IMR-90 (cell line): Measurements from ENCODE around the gene FAM89B. TPM values are rescaled to one million over a fixed set of nuclear protein-coding genes. Genes with fewer than 3 reads are reported as not detected.

Source experiments
- ATAC-seq: fragments of 200-7000 bp; cut with Tn5 transposase; 2 replicates; pipeline ENCODE4 v1.9.1; 2020; ENCODE audit warnings: low read depth, mild to moderate bottlenecking, moderate library complexity
- BruUV-seq: library from RNA; stranded (reverse); fragments of 400-500 nt; replicated peaks from 2 replicates; lab custom pipeline; 2021; lab: Mats Ljungman, UMichigan
- CTCF ChIA-PET: fragments of 300-600 bp; formaldehyde crosslinking; extraction: SDS; loops from one replicate; lab custom pipeline; 2021; ENCODE audit warnings: antibody characterized with exemption; lab: Yijun Ruan, JAX
- POLR2A ChIA-PET: fragments of 300-600 bp; sonication (Branson Sonifier 250); formaldehyde crosslinking; loops from one replicate; lab custom pipeline; 2022; ENCODE audit warnings: antibody characterized with exemption; ENCODE audit not compliant: unreplicated experiment; lab: Charles Lee
- DNase-seq: peaks from one replicate; pipeline ENCODE4 v3.0.0; 2013
- H2AFZ ChIP-seq: replicated peaks from 2 replicates; pipeline ENCODE3; 2013; ENCODE audit warnings: low read length, mild to moderate bottlenecking; ENCODE audit not compliant: poor library complexity
- H2AK5ac ChIP-seq: 2 replicates; pipeline ENCODE4 v1.6.1; 2013; ENCODE audit warnings: low read depth, low read length, inconsistent platforms
- H2AK9ac ChIP-seq: replicated peaks from 2 replicates; pipeline ENCODE3; 2013; ENCODE audit warnings: mild to moderate bottlenecking, low read depth, low read length, moderate library complexity; ENCODE audit not compliant: poor library complexity
- H2BK120ac ChIP-seq: 2 replicates; pipeline ENCODE4 v1.6.1; 2013; ENCODE audit warnings: low read depth, low read length, inconsistent platforms
- H2BK15ac ChIP-seq: 3 replicates; pipeline ENCODE4 v1.6.1; 2013; ENCODE audit warnings: low read depth, low read length, inconsistent platforms
- H2BK20ac ChIP-seq: 2 replicates; pipeline ENCODE4 v1.6.1; 2013; ENCODE audit warnings: low read depth, mild to moderate bottlenecking, inconsistent platforms, low read length, moderate library complexity
- H2BK5ac ChIP-seq: 2 replicates; pipeline ENCODE4 v1.6.1; 2013; ENCODE audit warnings: mild to moderate bottlenecking, low read depth, low read length, inconsistent platforms; ENCODE audit not compliant: poor library complexity, severe bottlenecking
- H3K14ac ChIP-seq: replicated peaks from 2 replicates; pipeline ENCODE4 v1.6.1; 2013; ENCODE audit warnings: low read depth, low read length, inconsistent platforms
- H3K18ac ChIP-seq: 2 replicates; pipeline ENCODE4 v1.6.1; 2013; ENCODE audit warnings: low read depth, low read length, control low read depth
- H3K23ac ChIP-seq: 2 replicates; pipeline ENCODE4 v1.6.1; 2013; ENCODE audit warnings: low read depth, low read length, inconsistent platforms
- H3K27ac ChIP-seq: 2 replicates; pipeline ENCODE4 v1.5.1; 2013; ENCODE audit warnings: mild to moderate bottlenecking, control low read depth, low read length; ENCODE audit not compliant: insufficient read depth
- H3K27me3 ChIP-seq: 2 replicates; pipeline ENCODE4 v1.6.1; 2013; ENCODE audit warnings: low read length; ENCODE audit not compliant: control insufficient read depth, insufficient read depth
- H3K36me3 ChIP-seq: 2 replicates; pipeline ENCODE4 v1.6.1; 2013; ENCODE audit warnings: low read length, mixed read lengths; ENCODE audit not compliant: control insufficient read depth, insufficient read depth
- H3K4ac ChIP-seq: 2 replicates; pipeline ENCODE4 v1.6.1; 2013; ENCODE audit warnings: low read depth, low read length, inconsistent platforms
- H3K4me1 ChIP-seq: 2 replicates; pipeline ENCODE4 v1.6.1; 2013; ENCODE audit warnings: low read length, mixed read lengths; ENCODE audit not compliant: control insufficient read depth, insufficient read depth
- H3K4me2 ChIP-seq: 2 replicates; pipeline ENCODE4 v1.6.1; 2013; ENCODE audit warnings: low read depth, mild to moderate bottlenecking, control low read depth, low read length, moderate library complexity
- H3K4me3 ChIP-seq: 2 replicates; pipeline ENCODE4 v1.5.1; 2013; ENCODE audit warnings: low read depth, mild to moderate bottlenecking, control low read depth, low read length, moderate library complexity; ENCODE audit not compliant: insufficient read depth
- H3K56ac ChIP-seq: 2 replicates; pipeline ENCODE4 v1.6.1; 2013; ENCODE audit warnings: low read length, inconsistent platforms; ENCODE audit not compliant: insufficient read depth; ENCODE audit errors: extremely low read depth
- H3K79me1 ChIP-seq, 2 experiments: 2 replicates each; pipeline ENCODE4 v1.6.1; 2013; ENCODE audit warnings: low read length in 2 of 2, inconsistent platforms in 1 of 2, low read depth in 1 of 2
- H3K9ac ChIP-seq: 2 replicates; pipeline ENCODE4 v1.6.1; 2013; ENCODE audit warnings: low read depth, low read length, control low read depth
- H3K9me1 ChIP-seq: 2 replicates; pipeline ENCODE4 v1.6.1; 2013; ENCODE audit warnings: low read length, inconsistent platforms; ENCODE audit not compliant: insufficient read depth
- H3K9me3 ChIP-seq: 2 replicates; pipeline ENCODE4 v1.6.1; 2013; ENCODE audit warnings: low read length; ENCODE audit not compliant: control insufficient read depth, insufficient read depth
- H4K20me1 ChIP-seq: 2 replicates; pipeline ENCODE4 v1.6.1; 2013; ENCODE audit warnings: low read length, inconsistent platforms; ENCODE audit not compliant: insufficient read depth
- H4K5ac ChIP-seq: 2 replicates; pipeline ENCODE4 v1.6.1; 2013; ENCODE audit warnings: mild to moderate bottlenecking, low read depth, low read length, control low read depth
- H4K8ac ChIP-seq, 2 experiments: 2 replicates each; pipeline ENCODE4 v1.6.1; 2013; ENCODE audit warnings: low read depth in 2 of 2, low read length in 2 of 2, control low read depth in 1 of 2, inconsistent platforms in 1 of 2
- H4K91ac ChIP-seq: 2 replicates; pipeline ENCODE4 v1.6.1; 2013; ENCODE audit warnings: low read depth, low read length, inconsistent platforms; ENCODE audit not compliant: insufficient read depth
- BHLHE40 ChIP-seq: fragments of 150-350 bp; IDR thresholded peaks from 2 replicates; pipeline ENCODE4 v1.6.1; 2016; ENCODE audit warnings: mild to moderate bottlenecking, low read depth, low read length
- CEBPB ChIP-seq: IDR thresholded peaks from 2 replicates; pipeline ENCODE4 v1.6.1; 2012; ENCODE audit warnings: low read depth, low read length, improper control_type of control experiment
- CHD1 ChIP-seq: IDR thresholded peaks from 2 replicates; pipeline ENCODE4 v1.6.1; 2012; ENCODE audit warnings: low read depth, low read length, improper control_type of control experiment
- FOS ChIP-seq: fragments of 150-350 bp; IDR thresholded peaks from 2 replicates; pipeline ENCODE4 v1.6.1; 2016; ENCODE audit warnings: low read depth, low read length
- MAFK ChIP-seq: IDR thresholded peaks from 2 replicates; pipeline ENCODE4 v1.6.1; 2012; ENCODE audit warnings: low read depth, low read length, improper control_type of control experiment
- MAZ ChIP-seq: IDR thresholded peaks from 2 replicates; pipeline ENCODE4 v1.6.1; 2012; ENCODE audit warnings: low read depth, mild to moderate bottlenecking, low read length, improper control_type of control experiment, moderate library complexity, borderline replicate concordance
- MXI1 ChIP-seq: IDR thresholded peaks from 2 replicates; pipeline ENCODE4 v1.6.1; 2012; ENCODE audit warnings: low read depth, mild to moderate bottlenecking, low read length, moderate library complexity, borderline replicate concordance
- NFE2L2 ChIP-seq: fragments of 150-350 bp; IDR thresholded peaks from 2 replicates; pipeline ENCODE4 v1.6.1; 2016; ENCODE audit warnings: low read depth, mild to moderate bottlenecking, low read length
- POLR2A ChIP-seq: IDR thresholded peaks from 2 replicates; pipeline ENCODE4 v1.6.1; 2012; ENCODE audit warnings: mild to moderate bottlenecking, low read depth, low read length
- RAD21 ChIP-seq: IDR thresholded peaks from 2 replicates; pipeline ENCODE4 v1.6.1; 2012; ENCODE audit warnings: low read length, improper control_type of control experiment
- RCOR1 ChIP-seq: IDR thresholded peaks from 2 replicates; pipeline ENCODE4 v1.6.1; 2012; ENCODE audit warnings: mild to moderate bottlenecking, low read length, improper control_type of control experiment; ENCODE audit not compliant: insufficient replicate concordance
- RFX5 ChIP-seq: IDR thresholded peaks from 2 replicates; pipeline ENCODE4 v1.8.0; 2012; ENCODE audit warnings: low read depth, mild to moderate bottlenecking, low read length, moderate library complexity
- SMC3 ChIP-seq: fragments of 150-350 bp; IDR thresholded peaks from 2 replicates; pipeline ENCODE4 v1.6.1; 2016; ENCODE audit warnings: low read depth, mild to moderate bottlenecking, antibody characterized with exemption, low read length, moderate library complexity
- WGBS, 2 experiments: methylation state at CpG; one replicate each; pipeline versions ENCODE4 v1.1.5 to v1.1.7; 2013; ENCODE audit warnings: missing lambda C conversion rate in 2 of 2; ENCODE audit not compliant: insufficient read length in 1 of 2; ENCODE audit errors: extremely low coverage in 2 of 2; 5-methylcytosine and 5-hydroxymethylcytosine counted together
- dilution Hi-C: fragments of 300-500 bp; cut with HindIII; formaldehyde crosslinking; loops from one replicate; pipeline ENCODE4 v1.14.3; 2018; ENCODE audit warnings: low sequenced_read_pairs; ENCODE audit not compliant: unreplicated experiment
- in situ Hi-C: fragments of 300-500 bp; cut with MboI; formaldehyde crosslinking; loops from 3 replicates; pipeline ENCODE4 v1.14.3; 2019; ENCODE audit warnings: low sequenced_read_pairs, inconsistent platforms, mixed read lengths
- intact Hi-C: fragments of 100-400 bp; cut with micrococcal nuclease; formaldehyde crosslinking; loops from 2 replicates; pipeline ENCODE4 v1.10.0; 2022
- polyA plus RNA-seq, 3 experiments: library from polyadenylated mRNA; depleted of rRNA; stranded (reverse); fragments of >200 nt; gene quantifications; 2 replicates each; pipeline ENCODE4 v1.2.3, GENCODE V29; 2012; ENCODE audit warnings: low replicate concordance in 1 of 3
- total RNA-seq: library from RNA; depleted of rRNA; stranded (reverse); fragments of >200 nt; gene quantifications from 2 replicates; pipeline ENCODE4 v1.2.3, GENCODE V29; 2012
- TF ChIP-seq, protein P1 (sequence below): conservative IDR thresholded peaks from 2 replicates; pipeline ENCODE4 v1.5.1; 2012; ENCODE audit warnings: mild to moderate bottlenecking, low read depth, low read length, improper control_type of control experiment
- TF ChIP-seq, protein P2 (sequence below): fragments of 150-350 bp; IDR thresholded peaks from 2 replicates; pipeline ENCODE4 v1.6.1; 2016; ENCODE audit warnings: low read depth, mild to moderate bottlenecking, low read length, moderate library complexity, borderline replicate concordance

Gene FAM89B
- total and polyA plus RNA-seq, 2 of the 4 experiments (the other 2 are of a cell fraction) = 12.0 to 65.5 TPM

DNA sequence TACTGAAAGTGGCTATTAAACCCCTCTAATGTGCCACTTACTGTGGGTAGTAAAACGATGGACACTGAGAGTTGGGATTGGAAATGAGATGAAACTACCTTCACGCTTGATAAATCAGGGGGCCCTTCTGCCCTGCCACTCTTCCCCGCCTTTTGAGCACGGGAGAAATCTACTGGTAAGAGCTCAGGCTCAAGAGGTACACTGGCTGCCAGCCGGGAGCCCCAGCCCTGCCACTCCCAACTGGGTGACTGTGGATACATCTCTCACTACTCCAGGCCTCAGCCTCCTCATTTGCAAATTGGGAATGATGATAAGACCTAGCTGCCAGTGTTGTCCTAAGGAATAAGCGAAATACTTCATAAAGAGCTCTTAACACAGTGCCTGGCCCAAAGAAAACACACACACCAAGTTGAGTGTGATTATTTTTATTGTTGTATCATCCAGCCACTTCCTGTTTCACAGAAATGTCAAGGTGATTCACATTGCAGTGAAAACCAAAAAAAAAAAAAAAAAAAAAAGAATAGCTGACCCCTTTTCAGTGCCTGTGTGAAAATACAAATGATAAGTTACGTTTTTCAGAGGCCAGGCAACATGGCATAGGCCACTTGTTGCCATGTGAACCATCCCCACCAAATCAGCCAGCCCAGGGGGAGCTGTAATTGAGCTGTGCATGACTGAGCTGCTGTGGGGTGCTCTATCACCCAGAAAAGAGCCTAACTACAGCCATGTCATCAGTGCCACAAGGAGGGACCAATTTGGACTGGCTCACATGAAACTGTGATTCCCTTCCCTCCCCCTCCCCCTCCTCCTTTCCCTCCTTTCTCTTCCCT is 6.5 kb upstream of the FAM89B start:
- no peak overlapping the region for H3K9ac ChIP-seq
- no peak overlapping the region for H3K27ac ChIP-seq
- DNase-seq (peak; percentile 35), ATAC-seq (no peak)
- H2BK15ac ChIP-seq = no peak overlapping the region
- in situ Hi-C loops = no loop called here
- no peaks in the 10 kb centered on the region for H3K27me3 ChIP-seq
- H3K9me3 ChIP-seq = no peaks in the 10 kb centered on the region
- no peak overlapping the region for H3K4me2 ChIP-seq
- H2BK5ac ChIP-seq = no peak overlapping the region
- peak overlapping the region in 1 of 2 experiments; percentile 5; a peak in 1 of 4 replicates for H4K8ac ChIP-seq
- intact Hi-C loops = no loop called here
- no peak overlapping the region for H2AFZ ChIP-seq
- H2BK20ac ChIP-seq = no peak overlapping the region
- peak overlapping the region; percentile 0; the same call in 1 of the 2 replicates for H3K23ac ChIP-seq
- TF ChIP-seq CHD1 = no peak
- TF ChIP-seq, protein P1, sequence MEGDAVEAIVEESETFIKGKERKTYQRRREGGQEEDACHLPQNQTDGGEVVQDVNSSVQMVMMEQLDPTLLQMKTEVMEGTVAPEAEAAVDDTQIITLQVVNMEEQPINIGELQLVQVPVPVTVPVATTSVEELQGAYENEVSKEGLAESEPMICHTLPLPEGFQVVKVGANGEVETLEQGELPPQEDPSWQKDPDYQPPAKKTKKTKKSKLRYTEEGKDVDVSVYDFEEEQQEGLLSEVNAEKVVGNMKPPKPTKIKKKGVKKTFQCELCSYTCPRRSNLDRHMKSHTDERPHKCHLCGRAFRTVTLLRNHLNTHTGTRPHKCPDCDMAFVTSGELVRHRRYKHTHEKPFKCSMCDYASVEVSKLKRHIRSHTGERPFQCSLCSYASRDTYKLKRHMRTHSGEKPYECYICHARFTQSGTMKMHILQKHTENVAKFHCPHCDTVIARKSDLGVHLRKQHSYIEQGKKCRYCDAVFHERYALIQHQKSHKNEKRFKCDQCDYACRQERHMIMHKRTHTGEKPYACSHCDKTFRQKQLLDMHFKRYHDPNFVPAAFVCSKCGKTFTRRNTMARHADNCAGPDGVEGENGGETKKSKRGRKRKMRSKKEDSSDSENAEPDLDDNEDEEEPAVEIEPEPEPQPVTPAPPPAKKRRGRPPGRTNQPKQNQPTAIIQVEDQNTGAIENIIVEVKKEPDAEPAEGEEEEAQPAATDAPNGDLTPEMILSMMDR = no peak
- no peak for TF ChIP-seq NFE2L2
- no peak for TF ChIP-seq MAFK
- TF ChIP-seq RAD21 = no peak
- no peak for TF ChIP-seq SMC3
- TF ChIP-seq BHLHE40 = no peak
- TF ChIP-seq, protein P2, sequence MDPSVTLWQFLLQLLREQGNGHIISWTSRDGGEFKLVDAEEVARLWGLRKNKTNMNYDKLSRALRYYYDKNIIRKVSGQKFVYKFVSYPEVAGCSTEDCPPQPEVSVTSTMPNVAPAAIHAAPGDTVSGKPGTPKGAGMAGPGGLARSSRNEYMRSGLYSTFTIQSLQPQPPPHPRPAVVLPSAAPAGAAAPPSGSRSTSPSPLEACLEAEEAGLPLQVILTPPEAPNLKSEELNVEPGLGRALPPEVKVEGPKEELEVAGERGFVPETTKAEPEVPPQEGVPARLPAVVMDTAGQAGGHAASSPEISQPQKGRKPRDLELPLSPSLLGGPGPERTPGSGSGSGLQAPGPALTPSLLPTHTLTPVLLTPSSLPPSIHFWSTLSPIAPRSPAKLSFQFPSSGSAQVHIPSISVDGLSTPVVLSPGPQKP = no peak
- TF ChIP-seq RFX5 = no peak
- TF ChIP-seq FOS = no peak
- TF ChIP-seq POLR2A = no peak
- no peak for TF ChIP-seq RCOR1
- TF ChIP-seq CEBPB = no peak
- no peak for TF ChIP-seq MXI1
- TF ChIP-seq MAZ = no peak
- H2AK5ac ChIP-seq = peak overlapping the region; percentile 54; the same call in 1 of the 2 replicates
- ChIA-PET CTCF (interaction anchor here (1.2 kb wide), 1 partner anchor 25 kb away, joined by 7 read pairs; no protein-coding TSS in a partner anchor), POLR2A (interaction anchor here (0.6 kb wide), 1 partner anchor 143 kb away, joined by 8 read pairs; the partner anchor contains the start of gene NEAT1)
- H3K4ac ChIP-seq = peak overlapping the region; percentile 3; the same call in 1 of the 2 replicates
- H2AK9ac ChIP-seq = no peak overlapping the region
- no peak overlapping the region for H3K56ac ChIP-seq
- dilution Hi-C loops = no loop called here
- H4K5ac ChIP-seq = no peak overlapping the region
- no peak overlapping the region for H4K91ac ChIP-seq
- peaks cover 11% of the 10 kb centered on the region for H3K4me1 ChIP-seq
- peaks cover 3% of the 10 kb centered on the region for H4K20me1 ChIP-seq
- no peak overlapping the region for H3K14ac ChIP-seq
- peaks cover 20% of the 10 kb centered on the region for H3K9me1 ChIP-seq
- no TSS peak for BruUV-seq
- H2BK120ac ChIP-seq = no peak overlapping the region
- 0 out of 2 replicates have a peak, but pooled peaks cover 1% of the 10 kb centered on the region for H3K36me3 ChIP-seq
- H3K4me3 ChIP-seq = no peak overlapping the region
- peaks cover 13 to 44% of the 10 kb centered on the region in 2 experiments; a peak in 3 of 4 replicates for H3K79me1 ChIP-seq
- H3K18ac ChIP-seq = no peak overlapping the region
- no CpG with 5 or more reads among the region's 7 CpGs for WGBS, 2 experiments
